ENCODE measurements around the gene KIF13A.
"Not testable (repeated sequence)": the region's sequence is repeated elsewhere in the genome, so short reads cannot be mapped to it uniquely, and the experiment has no call there.

Gene KIF13A

GRCh38 chr6:17987447-17987696 lies at the start of gene KIF13A:
Gene KIF13A, minus strand, starts transcription at chr6:17987635. Its CDS starts 172 bp downstream, at chr6:17987463.
- ATAC-seq, result peak; percentile 85
- H3K9me3 Mint-ChIP-seq, result no peaks in the 10 kb centered on the region
- H3K36me3 Mint-ChIP-seq, result no peaks in the 10 kb centered on the region
- peaks cover 10% of the 10 kb centered on the region for H3K27me3 Mint-ChIP-seq
- peaks cover 31% of the 10 kb centered on the region for H3K4me1 Mint-ChIP-seq
- H3K4me3 Mint-ChIP-seq, result peak within 1 kb of the TSS; percentile 86
- peak within 1 kb of the TSS; percentile 64 for H3K27ac Mint-ChIP-seq

GRCh38 chr6:18036781-18037180 lies 49.3 kb upstream of the KIF13A start:
- no peaks in the 10 kb centered on the region for H3K36me3 Mint-ChIP-seq
- no peaks in the 10 kb centered on the region for H3K4me1 Mint-ChIP-seq
- H3K27ac Mint-ChIP-seq, result no peak overlapping the region
- peaks cover 14% of the 10 kb centered on the region for H3K27me3 Mint-ChIP-seq
- H3K4me3 Mint-ChIP-seq, result no peak overlapping the region
- ATAC-seq, result no peak
- H3K9me3 Mint-ChIP-seq, result no peaks in the 10 kb centered on the region

- Mint-ChIP-seq H3K4me3 (no peak overlapping the region), H3K9me3 (no peaks in the 10 kb centered on the region), H3K27me3 (peaks cover 25% of the 10 kb centered on the region), H3K36me3 (no peaks in the 10 kb centered on the region), H3K4me1 (no peaks in the 10 kb centered on the region), H3K27ac (no peak overlapping the region)
- ATAC-seq, result no peak
Observed at GRCh38 chr6:18035330-18035854, 48.0 kb upstream of the KIF13A start.

GRCh38 chr6:18034798-18035202 lies 47.4 kb upstream of the KIF13A start:
- Mint-ChIP-seq H3K4me3 (no peak overlapping the region), H3K27me3 (peaks cover 26% of the 10 kb centered on the region), H3K4me1 (no peaks in the 10 kb centered on the region), H3K9me3 (no peaks in the 10 kb centered on the region), H3K36me3 (no peaks in the 10 kb centered on the region), H3K27ac (no peak overlapping the region)
- no peak for ATAC-seq

- no peaks in the 10 kb centered on the region for H3K4me1 Mint-ChIP-seq
- no peak overlapping the region for H3K27ac Mint-ChIP-seq
- H3K36me3 Mint-ChIP-seq, result no peaks in the 10 kb centered on the region
- H3K4me3 Mint-ChIP-seq, result no peak overlapping the region
- H3K27me3 Mint-ChIP-seq, result peaks cover 42% of the 10 kb centered on the region
- ATAC-seq, result no peak
- H3K9me3 Mint-ChIP-seq, result no peaks in the 10 kb centered on the region
Observed at GRCh38 chr6:18031680-18032256, 44.3 kb upstream of the KIF13A start.

- Mint-ChIP-seq H3K36me3 (no peaks in the 10 kb centered on the region), H3K27ac (no peak overlapping the region), H3K4me3 (no peak overlapping the region), H3K27me3 (peaks cover 42% of the 10 kb centered on the region), H3K4me1 (no peaks in the 10 kb centered on the region), H3K9me3 (no peaks in the 10 kb centered on the region)
- ATAC-seq, result no peak
Observed at GRCh38 chr6:18031189-18031588, 43.8 kb upstream of the KIF13A start.

GRCh38 chr6:18028332-18028731 lies 40.9 kb upstream of the KIF13A start:
- Mint-ChIP-seq H3K27ac (no peak overlapping the region), H3K27me3 (peaks cover 39% of the 10 kb centered on the region), H3K9me3 (no peaks in the 10 kb centered on the region), H3K36me3 (no peaks in the 10 kb centered on the region), H3K4me1 (no peaks in the 10 kb centered on the region), H3K4me3 (no peak overlapping the region)
- ATAC-seq, result no peak

GRCh38 chr6:18025596-18025995 lies 38.2 kb upstream of the KIF13A start:
- Mint-ChIP-seq H3K36me3 (no peaks in the 10 kb centered on the region), H3K27me3 (peaks cover 17% of the 10 kb centered on the region), H3K9me3 (peaks cover 3% of the 10 kb centered on the region), H3K4me3 (no peak overlapping the region), H3K4me1 (no peaks in the 10 kb centered on the region), H3K27ac (no peak overlapping the region)
- ATAC-seq, result no peak

GRCh38 chr6:18024876-18025275 lies 37.4 kb upstream of the KIF13A start:
- Mint-ChIP-seq H3K9me3 (peaks cover 4% of the 10 kb centered on the region), H3K27me3 (peaks cover 17% of the 10 kb centered on the region), H3K27ac (no peak overlapping the region), H3K4me3 (no peak overlapping the region), H3K4me1 (no peaks in the 10 kb centered on the region), H3K36me3 (no peaks in the 10 kb centered on the region)
- ATAC-seq, result no peak

- H3K4me1 Mint-ChIP-seq, result no peaks in the 10 kb centered on the region
- no peak overlapping the region for H3K27ac Mint-ChIP-seq
- peaks cover 4% of the 10 kb centered on the region for H3K9me3 Mint-ChIP-seq
- H3K4me3 Mint-ChIP-seq, result no peak overlapping the region
- H3K27me3 Mint-ChIP-seq, result peaks cover 7% of the 10 kb centered on the region
- H3K36me3 Mint-ChIP-seq, result no peaks in the 10 kb centered on the region
- ATAC-seq, result no peak
Observed at GRCh38 chr6:18023891-18024290, 36.5 kb upstream of the KIF13A start.

- H3K9me3 Mint-ChIP-seq, result peaks cover 4% of the 10 kb centered on the region
- H3K27ac Mint-ChIP-seq, result no peak overlapping the region
- ATAC-seq, result no peak
- no peaks in the 10 kb centered on the region for H3K4me1 Mint-ChIP-seq
- H3K27me3 Mint-ChIP-seq, result peaks cover 7% of the 10 kb centered on the region
- H3K4me3 Mint-ChIP-seq, result no peak overlapping the region
- H3K36me3 Mint-ChIP-seq, result no peaks in the 10 kb centered on the region
Observed at GRCh38 chr6:18022398-18023231, 35.2 kb upstream of the KIF13A start.

- Mint-ChIP-seq H3K36me3 (no peaks in the 10 kb centered on the region), H3K4me3 (no peak overlapping the region), H3K9me3 (peaks cover 4% of the 10 kb centered on the region), H3K27me3 (peaks cover 7% of the 10 kb centered on the region), H3K27ac (no peak overlapping the region), H3K4me1 (no peaks in the 10 kb centered on the region)
- ATAC-seq, result no peak
Observed at GRCh38 chr6:18021166-18021850, 33.9 kb upstream of the KIF13A start.

- H3K27ac Mint-ChIP-seq, H3K27me3 Mint-ChIP-seq, H3K9me3 Mint-ChIP-seq, H3K4me3 Mint-ChIP-seq, H3K4me1 Mint-ChIP-seq, H3K36me3 Mint-ChIP-seq, ATAC-seq: not testable (repeated sequence)
Observed at GRCh38 chr6:18020545-18020944, 33.1 kb upstream of the KIF13A start.

GRCh38 chr6:18019539-18020534 lies 32.4 kb upstream of the KIF13A start:
- no peaks in the 10 kb centered on the region for H3K36me3 Mint-ChIP-seq
- H3K27me3 Mint-ChIP-seq, result peaks cover 7% of the 10 kb centered on the region
- ATAC-seq, result peak; percentile 41
- peaks cover 4% of the 10 kb centered on the region for H3K9me3 Mint-ChIP-seq
- H3K4me3 Mint-ChIP-seq, result no peak overlapping the region
- H3K4me1 Mint-ChIP-seq, result no peaks in the 10 kb centered on the region
- no peak overlapping the region for H3K27ac Mint-ChIP-seq

- H3K27ac Mint-ChIP-seq, H3K4me1 Mint-ChIP-seq, H3K9me3 Mint-ChIP-seq, H3K36me3 Mint-ChIP-seq, H3K27me3 Mint-ChIP-seq, H3K4me3 Mint-ChIP-seq, ATAC-seq: not testable (repeated sequence)
Observed at GRCh38 chr6:18019133-18019532, 31.7 kb upstream of the KIF13A start.
